SK-N-SH (cell line): Measurements from ENCODE around the gene SRSF2. TPM values are rescaled to one million over a fixed set of nuclear protein-coding genes. Genes with fewer than 3 reads are reported as not detected.

Experiments
- CTCF ChIA-PET: fragments of 300-600, 350-600 bp; formaldehyde crosslinking; extraction: SDS; loops from one replicate; lab custom pipeline; 2021; lab: Yijun Ruan, JAX
- POLR2A ChIA-PET: fragments of 350-600 bp; sonication (Branson Sonifier 250); formaldehyde crosslinking; extraction: SDS; loops from one replicate; lab custom pipeline; 2020; ENCODE audit warnings: antibody characterized with exemption, inconsistent platforms; lab: Yijun Ruan, JAX
- DNase-seq: peaks from one replicate; pipeline ENCODE4 v3.0.0; 2012
- H2AFZ ChIP-seq: fragments of 200-600 bp; sonication (generic); 2 replicates; pipeline ENCODE4 v1.8.1; 2016; ENCODE audit warnings: antibody characterized with exemption, mild to moderate bottlenecking, low read depth
- H3F3A ChIP-seq: fragments of 200-600 bp; sonication (generic); replicated peaks from 2 replicates; pipeline ENCODE3; 2016; ENCODE audit warnings: antibody characterized with exemption, mild to moderate bottlenecking; ENCODE audit not compliant: insufficient read depth
- H3K27ac ChIP-seq, 2 experiments: fragments of 200-500 bp in 1 of 2; fragments of 200-600 bp in 1 of 2; sonication (Bioruptor generic) in 1 of 2; sonication (generic), shearing (Covaris generic) in 1 of 2; 2 replicates each; pipeline versions ENCODE4 v1.5.1 to v1.6.1; 2014 to 2016; ENCODE audit warnings: low read depth in 2 of 2, inconsistent platforms in 1 of 2, low read length in 1 of 2, mild to moderate bottlenecking in 1 of 2, mixed read lengths in 1 of 2
- H3K27me3 ChIP-seq: fragments of 200-600 bp; sonication (generic), shearing (Covaris generic); 2 replicates; pipeline ENCODE4 v1.6.1; 2016; ENCODE audit warnings: mixed run types; ENCODE audit not compliant: insufficient read depth
- H3K36me3 ChIP-seq, 2 experiments: fragments of 200-500 bp in 1 of 2; fragments of 200-600 bp in 1 of 2; sonication (Bioruptor generic) in 1 of 2; sonication (generic) in 1 of 2; replicated peaks in 1 of 2; 2 replicates each; pipeline versions ENCODE3 to v1.5.1; 2014 to 2016; ENCODE audit warnings: low read length in 1 of 2, mild to moderate bottlenecking in 1 of 2; ENCODE audit not compliant: insufficient read depth in 2 of 2, control insufficient read depth in 1 of 2
- H3K4me1 ChIP-seq, 2 experiments: fragments of 200-500 bp in 1 of 2; fragments of 200-600 bp in 1 of 2; sonication (Bioruptor generic) in 1 of 2; sonication (generic), shearing (Covaris generic) in 1 of 2; 2 replicates each; pipeline versions ENCODE4 v1.5.1 to v1.6.1; 2014 to 2016; ENCODE audit warnings: low read depth in 1 of 2, low read length in 1 of 2, mixed run types in 1 of 2; ENCODE audit not compliant: insufficient read depth in 2 of 2, control insufficient read depth in 1 of 2
- H3K4me2 ChIP-seq: fragments of 200-600 bp; sonication (generic), shearing (Covaris generic); 2 replicates; pipeline ENCODE4 v1.6.1; 2017; ENCODE audit warnings: mixed run types
- H3K4me3 ChIP-seq, 2 experiments: fragments of 200-500 bp in 1 of 2; fragments of 200-600 bp in 1 of 2; sonication (Bioruptor generic) in 1 of 2; sonication (generic), shearing (Covaris generic) in 1 of 2; 2 replicates each; pipeline versions ENCODE4 v1.5.1 to v1.8.1; 2014 to 2016; ENCODE audit warnings: low read depth in 2 of 2, inconsistent platforms in 1 of 2, low read length in 1 of 2, mild to moderate bottlenecking in 1 of 2, mixed read lengths in 1 of 2, moderate library complexity in 1 of 2
- H3K79me2 ChIP-seq: fragments of 200-600 bp; sonication (generic); 2 replicates; pipeline ENCODE4 v1.8.1; 2017; ENCODE audit warnings: mild to moderate bottlenecking; ENCODE audit not compliant: insufficient read depth
- H3K9ac ChIP-seq: fragments of 200-600 bp; sonication (generic); 2 replicates; pipeline ENCODE4 v1.6.1; 2017; ENCODE audit warnings: mixed run types
- H3K9me2 ChIP-seq: fragments of 200-600 bp; sonication (generic); 2 replicates; pipeline ENCODE4 v1.6.1; 2017; ENCODE audit warnings: mixed run types
- H3K9me3 ChIP-seq: fragments of 200-600 bp; sonication (generic); 2 replicates; pipeline ENCODE4 v1.6.1; 2017; ENCODE audit warnings: mixed run types, mild to moderate bottlenecking, moderate library complexity
- H4K20me1 ChIP-seq: fragments of 200-600 bp; sonication (generic); 2 replicates; pipeline ENCODE4 v1.6.1; 2017; ENCODE audit warnings: mild to moderate bottlenecking, mixed run types; ENCODE audit not compliant: insufficient read depth
- EP300 ChIP-seq, 2 experiments: IDR thresholded peaks; 2 replicates each; pipeline versions ENCODE4 v1.4.0 to v1.6.1; 2012; ENCODE audit warnings: borderline replicate concordance in 1 of 2, low read depth in 1 of 2, low read length in 1 of 2
- FOXJ3 ChIP-seq: sonication (generic); formaldehyde crosslinking; IDR thresholded peaks from 2 replicates; pipeline ENCODE4 v1.5.1; 2020; ENCODE audit warnings: mild to moderate bottlenecking, missing genetic modification reagents
- FOXM1 ChIP-seq: IDR thresholded peaks from 2 replicates; pipeline ENCODE4 v1.4.0; 2012; ENCODE audit warnings: low read depth, mild to moderate bottlenecking
- JUND ChIP-seq: IDR thresholded peaks from 2 replicates; pipeline ENCODE4 v1.4.0; 2012
- MEF2A ChIP-seq: IDR thresholded peaks from 2 replicates; pipeline ENCODE4 v1.4.0; 2012; ENCODE audit warnings: low read depth, borderline replicate concordance
- POLR2AphosphoS5 ChIP-seq: IDR thresholded peaks from 2 replicates; pipeline ENCODE4 v1.6.1; 2012; ENCODE audit warnings: low read depth, low read length
- RAD21 ChIP-seq: IDR thresholded peaks from 2 replicates; pipeline ENCODE4 v1.6.1; 2012; ENCODE audit warnings: mild to moderate bottlenecking, low read length
- RFX5 ChIP-seq: IDR thresholded peaks from 2 replicates; pipeline ENCODE4 v1.6.1; 2012; ENCODE audit warnings: mild to moderate bottlenecking, improper control_type of control experiment, low read length
- SIN3A ChIP-seq: IDR thresholded peaks from 2 replicates; pipeline ENCODE4 v1.6.1; 2012; ENCODE audit warnings: low read depth, mild to moderate bottlenecking, low read length, moderate library complexity, borderline replicate concordance
- SMC3 ChIP-seq: IDR thresholded peaks from 2 replicates; pipeline ENCODE4 v1.6.1; 2012; ENCODE audit warnings: low read depth, low read length, improper control_type of control experiment
- TAF1 ChIP-seq: IDR thresholded peaks from 2 replicates; pipeline ENCODE4 v1.6.1; 2012; ENCODE audit warnings: low read depth, mild to moderate bottlenecking, low read length, moderate library complexity, borderline replicate concordance
- TCF12 ChIP-seq: IDR thresholded peaks from 2 replicates; pipeline ENCODE4 v1.4.0; 2012
- TEAD4 ChIP-seq: IDR thresholded peaks from 2 replicates; pipeline ENCODE4 v1.4.0; 2012; ENCODE audit warnings: mild to moderate bottlenecking, borderline replicate concordance; ENCODE audit not compliant: insufficient read depth
- WGBS: methylation state at CpG from one replicate; pipeline ENCODE4 v1.1.6; 2017; ENCODE audit warnings: low lambda C conversion rate; 5-methylcytosine and 5-hydroxymethylcytosine counted together
- polyA plus RNA-seq, 3 experiments: library from polyadenylated mRNA; depleted of rRNA; stranded (reverse); fragments of >200 nt; gene quantifications; 2 replicates each; pipeline ENCODE4 v1.2.3, GENCODE V29; 2012
- TF ChIP-seq, protein P1 (sequence below): fragments of 150-350 bp; IDR thresholded peaks from 2 replicates; pipeline ENCODE4 v1.6.1; 2017; ENCODE audit warnings: antibody characterized with exemption, low read length, low read depth, borderline replicate concordance
- TF ChIP-seq, protein P2 (sequence below): fragments of 150-350 bp; IDR thresholded peaks from 2 replicates; pipeline ENCODE4 v1.6.1; 2016; ENCODE audit warnings: mild to moderate bottlenecking, low read depth, low read length
- TF ChIP-seq, protein P3 (sequence below): IDR thresholded peaks from 2 replicates; pipeline ENCODE4 v1.6.1; 2012; ENCODE audit warnings: mild to moderate bottlenecking, low read depth, low read length, moderate library complexity
- TF ChIP-seq, protein P4 (sequence below): IDR thresholded peaks from 2 replicates; pipeline ENCODE4 v1.4.0; 2012; ENCODE audit warnings: low read depth, borderline replicate concordance
- TF ChIP-seq, protein P5 (sequence below): fragments of 200-600 bp; sonication (generic); IDR thresholded peaks from 2 replicates; pipeline ENCODE4 v1.6.1; 2017; ENCODE audit warnings: antibody characterized with exemption, mild to moderate bottlenecking, moderate library complexity
- TF ChIP-seq, protein P6 (sequence below): IDR thresholded peaks from 2 replicates; pipeline ENCODE4; 2012
- TF ChIP-seq, protein P7 (sequence below): IDR thresholded peaks from 2 replicates; pipeline ENCODE4 v1.4.0; 2012; ENCODE audit warnings: low read depth

Gene SRSF2
- polyA plus RNA-seq, 1 of the 3 experiments (the other 2 are of a cell fraction): 211 TPM

DNA sequence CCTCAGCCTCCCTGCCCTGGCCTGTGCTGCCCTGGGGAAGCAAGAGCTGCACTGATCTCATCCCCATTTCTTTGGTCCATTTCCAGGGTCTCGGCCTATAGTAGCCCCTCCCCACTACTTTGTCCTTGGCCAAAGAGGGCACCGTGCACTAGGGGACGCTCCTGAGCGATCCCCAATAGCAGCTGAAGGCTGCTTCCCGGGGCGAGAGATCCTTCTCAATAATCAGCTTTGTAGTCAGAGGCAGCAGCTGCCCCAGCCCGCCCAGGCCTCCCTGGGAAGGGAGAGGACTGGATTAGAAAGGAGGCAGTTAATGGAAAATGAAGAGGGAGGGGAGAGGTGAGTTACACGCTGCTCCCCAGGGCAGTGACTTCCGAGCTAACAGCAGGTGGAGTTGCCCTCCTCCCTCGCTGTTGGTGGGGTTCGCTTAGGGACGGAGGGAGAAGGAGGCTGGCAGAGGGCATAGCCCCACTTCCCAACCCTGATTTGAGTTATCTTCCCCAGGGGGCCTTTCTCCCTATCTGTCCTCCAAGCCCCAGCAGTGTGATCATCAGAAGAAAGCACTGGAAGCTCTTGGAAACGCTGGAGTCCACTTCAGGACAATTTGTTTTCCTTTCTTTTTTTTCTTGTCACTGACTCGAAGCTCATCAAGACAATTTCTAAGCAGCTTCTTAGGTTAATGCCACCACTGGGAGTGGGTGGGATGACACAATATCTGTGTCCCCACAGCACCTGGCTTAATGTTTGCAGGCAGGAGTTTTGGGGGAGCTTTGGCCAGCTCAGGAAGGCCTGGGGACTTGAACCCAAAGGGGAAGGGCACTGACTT is 28.9 kb downstream of the SRSF2 start (continued):
- TF ChIP-seq, protein P1, sequence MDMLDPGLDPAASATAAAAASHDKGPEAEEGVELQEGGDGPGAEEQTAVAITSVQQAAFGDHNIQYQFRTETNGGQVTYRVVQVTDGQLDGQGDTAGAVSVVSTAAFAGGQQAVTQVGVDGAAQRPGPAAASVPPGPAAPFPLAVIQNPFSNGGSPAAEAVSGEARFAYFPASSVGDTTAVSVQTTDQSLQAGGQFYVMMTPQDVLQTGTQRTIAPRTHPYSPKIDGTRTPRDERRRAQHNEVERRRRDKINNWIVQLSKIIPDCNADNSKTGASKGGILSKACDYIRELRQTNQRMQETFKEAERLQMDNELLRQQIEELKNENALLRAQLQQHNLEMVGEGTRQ: no peak
- TF ChIP-seq, protein P2, sequence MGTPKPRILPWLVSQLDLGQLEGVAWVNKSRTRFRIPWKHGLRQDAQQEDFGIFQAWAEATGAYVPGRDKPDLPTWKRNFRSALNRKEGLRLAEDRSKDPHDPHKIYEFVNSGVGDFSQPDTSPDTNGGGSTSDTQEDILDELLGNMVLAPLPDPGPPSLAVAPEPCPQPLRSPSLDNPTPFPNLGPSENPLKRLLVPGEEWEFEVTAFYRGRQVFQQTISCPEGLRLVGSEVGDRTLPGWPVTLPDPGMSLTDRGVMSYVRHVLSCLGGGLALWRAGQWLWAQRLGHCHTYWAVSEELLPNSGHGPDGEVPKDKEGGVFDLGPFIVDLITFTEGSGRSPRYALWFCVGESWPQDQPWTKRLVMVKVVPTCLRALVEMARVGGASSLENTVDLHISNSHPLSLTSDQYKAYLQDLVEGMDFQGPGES: no peak
- TF ChIP-seq POLR2AphosphoS5 (no peak), RFX5 (no peak)

DNA sequence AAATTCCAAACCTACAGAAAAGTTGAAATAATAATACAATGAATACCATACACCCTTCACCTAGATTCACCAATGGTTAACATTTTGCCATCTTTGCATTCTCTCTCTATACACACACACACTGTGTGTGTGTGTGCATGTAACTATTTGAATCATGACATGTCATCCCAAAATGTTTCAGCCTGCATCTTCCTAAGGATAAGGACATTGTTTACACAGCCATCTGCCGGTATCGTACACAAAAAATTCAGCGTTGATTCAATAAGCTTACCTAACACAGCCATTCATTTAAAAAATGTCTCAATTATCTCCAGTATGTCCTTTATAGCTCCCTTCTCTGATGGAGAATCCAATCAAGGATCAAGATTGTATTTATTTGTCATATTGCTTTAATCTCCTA is 30.3 kb downstream of the SRSF2 start:
- H3K36me3 ChIP-seq: peaks cover 2 to 8% of the 10 kb centered on the region in 2 experiments
- TF ChIP-seq FOXM1 (no peak), TEAD4 (no peak), SMC3 (no peak), JUND (no peak), SIN3A (no peak), MEF2A (no peak), TCF12 (no peak), FOXJ3 (no peak), TAF1 (no peak), RAD21 (no peak), EP300 (IDR thresholded peaks at IDR 0.05; ENCODE audit: borderline replicate concordance in 1 of 2, low read depth in 1 of 2, low read length in 1 of 2) (no peak)
- TF ChIP-seq, protein P3, sequence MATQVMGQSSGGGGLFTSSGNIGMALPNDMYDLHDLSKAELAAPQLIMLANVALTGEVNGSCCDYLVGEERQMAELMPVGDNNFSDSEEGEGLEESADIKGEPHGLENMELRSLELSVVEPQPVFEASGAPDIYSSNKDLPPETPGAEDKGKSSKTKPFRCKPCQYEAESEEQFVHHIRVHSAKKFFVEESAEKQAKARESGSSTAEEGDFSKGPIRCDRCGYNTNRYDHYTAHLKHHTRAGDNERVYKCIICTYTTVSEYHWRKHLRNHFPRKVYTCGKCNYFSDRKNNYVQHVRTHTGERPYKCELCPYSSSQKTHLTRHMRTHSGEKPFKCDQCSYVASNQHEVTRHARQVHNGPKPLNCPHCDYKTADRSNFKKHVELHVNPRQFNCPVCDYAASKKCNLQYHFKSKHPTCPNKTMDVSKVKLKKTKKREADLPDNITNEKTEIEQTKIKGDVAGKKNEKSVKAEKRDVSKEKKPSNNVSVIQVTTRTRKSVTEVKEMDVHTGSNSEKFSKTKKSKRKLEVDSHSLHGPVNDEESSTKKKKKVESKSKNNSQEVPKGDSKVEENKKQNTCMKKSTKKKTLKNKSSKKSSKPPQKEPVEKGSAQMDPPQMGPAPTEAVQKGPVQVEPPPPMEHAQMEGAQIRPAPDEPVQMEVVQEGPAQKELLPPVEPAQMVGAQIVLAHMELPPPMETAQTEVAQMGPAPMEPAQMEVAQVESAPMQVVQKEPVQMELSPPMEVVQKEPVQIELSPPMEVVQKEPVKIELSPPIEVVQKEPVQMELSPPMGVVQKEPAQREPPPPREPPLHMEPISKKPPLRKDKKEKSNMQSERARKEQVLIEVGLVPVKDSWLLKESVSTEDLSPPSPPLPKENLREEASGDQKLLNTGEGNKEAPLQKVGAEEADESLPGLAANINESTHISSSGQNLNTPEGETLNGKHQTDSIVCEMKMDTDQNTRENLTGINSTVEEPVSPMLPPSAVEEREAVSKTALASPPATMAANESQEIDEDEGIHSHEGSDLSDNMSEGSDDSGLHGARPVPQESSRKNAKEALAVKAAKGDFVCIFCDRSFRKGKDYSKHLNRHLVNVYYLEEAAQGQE: no peak
- TF ChIP-seq, protein P4, sequence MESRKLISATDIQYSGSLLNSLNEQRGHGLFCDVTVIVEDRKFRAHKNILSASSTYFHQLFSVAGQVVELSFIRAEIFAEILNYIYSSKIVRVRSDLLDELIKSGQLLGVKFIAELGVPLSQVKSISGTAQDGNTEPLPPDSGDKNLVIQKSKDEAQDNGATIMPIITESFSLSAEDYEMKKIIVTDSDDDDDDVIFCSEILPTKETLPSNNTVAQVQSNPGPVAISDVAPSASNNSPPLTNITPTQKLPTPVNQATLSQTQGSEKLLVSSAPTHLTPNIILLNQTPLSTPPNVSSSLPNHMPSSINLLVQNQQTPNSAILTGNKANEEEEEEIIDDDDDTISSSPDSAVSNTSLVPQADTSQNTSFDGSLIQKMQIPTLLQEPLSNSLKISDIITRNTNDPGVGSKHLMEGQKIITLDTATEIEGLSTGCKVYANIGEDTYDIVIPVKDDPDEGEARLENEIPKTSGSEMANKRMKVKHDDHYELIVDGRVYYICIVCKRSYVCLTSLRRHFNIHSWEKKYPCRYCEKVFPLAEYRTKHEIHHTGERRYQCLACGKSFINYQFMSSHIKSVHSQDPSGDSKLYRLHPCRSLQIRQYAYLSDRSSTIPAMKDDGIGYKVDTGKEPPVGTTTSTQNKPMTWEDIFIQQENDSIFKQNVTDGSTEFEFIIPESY: no peak
- TF ChIP-seq, protein P5, sequence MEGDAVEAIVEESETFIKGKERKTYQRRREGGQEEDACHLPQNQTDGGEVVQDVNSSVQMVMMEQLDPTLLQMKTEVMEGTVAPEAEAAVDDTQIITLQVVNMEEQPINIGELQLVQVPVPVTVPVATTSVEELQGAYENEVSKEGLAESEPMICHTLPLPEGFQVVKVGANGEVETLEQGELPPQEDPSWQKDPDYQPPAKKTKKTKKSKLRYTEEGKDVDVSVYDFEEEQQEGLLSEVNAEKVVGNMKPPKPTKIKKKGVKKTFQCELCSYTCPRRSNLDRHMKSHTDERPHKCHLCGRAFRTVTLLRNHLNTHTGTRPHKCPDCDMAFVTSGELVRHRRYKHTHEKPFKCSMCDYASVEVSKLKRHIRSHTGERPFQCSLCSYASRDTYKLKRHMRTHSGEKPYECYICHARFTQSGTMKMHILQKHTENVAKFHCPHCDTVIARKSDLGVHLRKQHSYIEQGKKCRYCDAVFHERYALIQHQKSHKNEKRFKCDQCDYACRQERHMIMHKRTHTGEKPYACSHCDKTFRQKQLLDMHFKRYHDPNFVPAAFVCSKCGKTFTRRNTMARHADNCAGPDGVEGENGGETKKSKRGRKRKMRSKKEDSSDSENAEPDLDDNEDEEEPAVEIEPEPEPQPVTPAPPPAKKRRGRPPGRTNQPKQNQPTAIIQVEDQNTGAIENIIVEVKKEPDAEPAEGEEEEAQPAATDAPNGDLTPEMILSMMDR: no peak
- TF ChIP-seq, protein P6, sequence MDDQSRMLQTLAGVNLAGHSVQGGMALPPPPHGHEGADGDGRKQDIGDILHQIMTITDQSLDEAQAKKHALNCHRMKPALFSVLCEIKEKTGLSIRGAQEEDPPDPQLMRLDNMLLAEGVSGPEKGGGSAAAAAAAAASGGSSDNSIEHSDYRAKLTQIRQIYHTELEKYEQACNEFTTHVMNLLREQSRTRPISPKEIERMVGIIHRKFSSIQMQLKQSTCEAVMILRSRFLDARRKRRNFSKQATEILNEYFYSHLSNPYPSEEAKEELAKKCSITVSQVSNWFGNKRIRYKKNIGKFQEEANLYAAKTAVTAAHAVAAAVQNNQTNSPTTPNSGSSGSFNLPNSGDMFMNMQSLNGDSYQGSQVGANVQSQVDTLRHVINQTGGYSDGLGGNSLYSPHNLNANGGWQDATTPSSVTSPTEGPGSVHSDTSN: no peak
- TF ChIP-seq, protein P7, sequence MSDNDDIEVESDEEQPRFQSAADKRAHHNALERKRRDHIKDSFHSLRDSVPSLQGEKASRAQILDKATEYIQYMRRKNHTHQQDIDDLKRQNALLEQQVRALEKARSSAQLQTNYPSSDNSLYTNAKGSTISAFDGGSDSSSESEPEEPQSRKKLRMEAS: no peak

More for the DNA sequence above, 30.3 kb downstream of the SRSF2 start:
- Histone ChIP-seq H3K27ac (no peak overlapping the region), H4K20me1 (peaks cover 42% of the 10 kb centered on the region), H3K4me2 (no peak overlapping the region), H3K79me2 (peaks cover 94% of the 10 kb centered on the region), H3K9me3 (no peaks in the 10 kb centered on the region), H3K27me3 (no peaks in the 10 kb centered on the region), H3K4me1 (peaks cover 16 to 34% of the 10 kb centered on the region in 2 experiments), H3K4me3 (no peak overlapping the region), H3K9ac (no peak overlapping the region), H2AFZ (no peak overlapping the region), H3F3A (peaks cover 37% of the 10 kb centered on the region), H3K9me2 (no peaks in the 10 kb centered on the region)
- ChIA-PET CTCF (interaction anchor here (0.9 to 14.3 kb wide), 4 partner anchors 21 to 247 kb away, joined by 3 to 255 read pairs (median 3); no protein-coding TSS in a partner anchor), POLR2A (no interaction called here)
- no peak for DNase-seq
- 98% methylated on average over 3 of the region's 3 CpGs for WGBS
